A549 (cell line): ENCODE data around the gene SNX20.

Source experiments
- TF ChIP-seq, protein P1 (sequence below): fragments of 150-350 bp; IDR thresholded peaks from 2 replicates; pipeline ENCODE4 v1.6.1; 2014; ENCODE audit warnings: low read depth, mild to moderate bottlenecking, low read length
- TF ChIP-seq, protein P2 (sequence below): IDR thresholded peaks from 2 replicates; pipeline ENCODE4 v1.6.1; 2012
- TF ChIP-seq, protein P3 (sequence below): fragments of >200 bp; sonication (Bioruptor Twin); formaldehyde crosslinking; IDR thresholded peaks from 3 replicates; pipeline ENCODE4 v1.5.1; 2016

DNA sequence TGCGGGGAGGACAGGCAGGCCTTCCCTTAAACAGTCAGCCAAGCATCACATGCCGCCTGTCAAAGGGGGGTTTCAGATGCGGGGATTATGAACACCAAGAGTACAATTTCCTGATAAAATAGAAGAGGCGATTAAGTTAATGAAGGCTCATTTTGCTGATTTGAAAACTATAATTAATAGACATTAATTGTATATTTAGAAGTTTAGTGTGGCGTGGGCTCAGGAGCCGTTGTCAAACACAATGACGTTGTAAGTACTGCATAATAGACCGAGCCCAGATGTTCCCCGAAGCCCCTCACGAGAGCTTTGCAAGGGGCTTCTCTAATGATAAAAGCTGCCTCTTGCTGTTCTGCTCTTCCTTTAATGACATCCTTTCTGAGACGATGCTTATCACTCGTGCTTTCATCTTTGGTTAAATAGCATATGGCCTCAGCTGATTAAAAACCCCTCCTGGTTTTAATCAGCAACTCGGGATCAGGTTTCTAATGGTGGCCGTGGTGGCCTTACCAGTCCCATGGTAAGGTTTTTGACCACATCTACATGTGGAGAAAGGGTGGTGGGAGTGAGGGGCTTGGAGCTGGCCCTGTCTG is 28.2 kb downstream of the SNX20 start:
- TF ChIP-seq, protein P1, sequence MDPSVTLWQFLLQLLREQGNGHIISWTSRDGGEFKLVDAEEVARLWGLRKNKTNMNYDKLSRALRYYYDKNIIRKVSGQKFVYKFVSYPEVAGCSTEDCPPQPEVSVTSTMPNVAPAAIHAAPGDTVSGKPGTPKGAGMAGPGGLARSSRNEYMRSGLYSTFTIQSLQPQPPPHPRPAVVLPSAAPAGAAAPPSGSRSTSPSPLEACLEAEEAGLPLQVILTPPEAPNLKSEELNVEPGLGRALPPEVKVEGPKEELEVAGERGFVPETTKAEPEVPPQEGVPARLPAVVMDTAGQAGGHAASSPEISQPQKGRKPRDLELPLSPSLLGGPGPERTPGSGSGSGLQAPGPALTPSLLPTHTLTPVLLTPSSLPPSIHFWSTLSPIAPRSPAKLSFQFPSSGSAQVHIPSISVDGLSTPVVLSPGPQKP, result no peak
- TF ChIP-seq, protein P2, sequence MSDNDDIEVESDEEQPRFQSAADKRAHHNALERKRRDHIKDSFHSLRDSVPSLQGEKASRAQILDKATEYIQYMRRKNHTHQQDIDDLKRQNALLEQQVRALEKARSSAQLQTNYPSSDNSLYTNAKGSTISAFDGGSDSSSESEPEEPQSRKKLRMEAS, result no peak
- TF ChIP-seq, protein P3, sequence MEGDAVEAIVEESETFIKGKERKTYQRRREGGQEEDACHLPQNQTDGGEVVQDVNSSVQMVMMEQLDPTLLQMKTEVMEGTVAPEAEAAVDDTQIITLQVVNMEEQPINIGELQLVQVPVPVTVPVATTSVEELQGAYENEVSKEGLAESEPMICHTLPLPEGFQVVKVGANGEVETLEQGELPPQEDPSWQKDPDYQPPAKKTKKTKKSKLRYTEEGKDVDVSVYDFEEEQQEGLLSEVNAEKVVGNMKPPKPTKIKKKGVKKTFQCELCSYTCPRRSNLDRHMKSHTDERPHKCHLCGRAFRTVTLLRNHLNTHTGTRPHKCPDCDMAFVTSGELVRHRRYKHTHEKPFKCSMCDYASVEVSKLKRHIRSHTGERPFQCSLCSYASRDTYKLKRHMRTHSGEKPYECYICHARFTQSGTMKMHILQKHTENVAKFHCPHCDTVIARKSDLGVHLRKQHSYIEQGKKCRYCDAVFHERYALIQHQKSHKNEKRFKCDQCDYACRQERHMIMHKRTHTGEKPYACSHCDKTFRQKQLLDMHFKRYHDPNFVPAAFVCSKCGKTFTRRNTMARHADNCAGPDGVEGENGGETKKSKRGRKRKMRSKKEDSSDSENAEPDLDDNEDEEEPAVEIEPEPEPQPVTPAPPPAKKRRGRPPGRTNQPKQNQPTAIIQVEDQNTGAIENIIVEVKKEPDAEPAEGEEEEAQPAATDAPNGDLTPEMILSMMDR, result no peak
